Ovary (tissue), 3 donors: ENCODE data around the gene OCA2.

ENCODE experiments used
- EP300 ChIP-seq: sonication (generic); formaldehyde crosslinking; IDR thresholded peaks from one replicate; pipeline ENCODE4 v1.6.1; 2017; ENCODE audit warnings: antibody characterized with exemption
- POLR2A ChIP-seq: fragments of 450-650 bp; IDR thresholded peaks from one replicate; pipeline ENCODE4 v1.6.1; 2017; ENCODE audit warnings: antibody characterized with exemption, mild to moderate bottlenecking, moderate library complexity
- TF ChIP-seq, protein P1 (sequence below), 3 donors: fragments of 450-650 bp in 2 of 3; fragments of 200-600 bp in 1 of 3; IDR thresholded peaks; one replicate each; pipeline versions ENCODE4 v1.5.1 to v1.8.0; 2016 to 2022; ENCODE audit warnings: antibody characterized with exemption in 3 of 3, mild to moderate bottlenecking in 1 of 3
- donor health status: DM: no; HTN: no; CAD: no.

DNA sequence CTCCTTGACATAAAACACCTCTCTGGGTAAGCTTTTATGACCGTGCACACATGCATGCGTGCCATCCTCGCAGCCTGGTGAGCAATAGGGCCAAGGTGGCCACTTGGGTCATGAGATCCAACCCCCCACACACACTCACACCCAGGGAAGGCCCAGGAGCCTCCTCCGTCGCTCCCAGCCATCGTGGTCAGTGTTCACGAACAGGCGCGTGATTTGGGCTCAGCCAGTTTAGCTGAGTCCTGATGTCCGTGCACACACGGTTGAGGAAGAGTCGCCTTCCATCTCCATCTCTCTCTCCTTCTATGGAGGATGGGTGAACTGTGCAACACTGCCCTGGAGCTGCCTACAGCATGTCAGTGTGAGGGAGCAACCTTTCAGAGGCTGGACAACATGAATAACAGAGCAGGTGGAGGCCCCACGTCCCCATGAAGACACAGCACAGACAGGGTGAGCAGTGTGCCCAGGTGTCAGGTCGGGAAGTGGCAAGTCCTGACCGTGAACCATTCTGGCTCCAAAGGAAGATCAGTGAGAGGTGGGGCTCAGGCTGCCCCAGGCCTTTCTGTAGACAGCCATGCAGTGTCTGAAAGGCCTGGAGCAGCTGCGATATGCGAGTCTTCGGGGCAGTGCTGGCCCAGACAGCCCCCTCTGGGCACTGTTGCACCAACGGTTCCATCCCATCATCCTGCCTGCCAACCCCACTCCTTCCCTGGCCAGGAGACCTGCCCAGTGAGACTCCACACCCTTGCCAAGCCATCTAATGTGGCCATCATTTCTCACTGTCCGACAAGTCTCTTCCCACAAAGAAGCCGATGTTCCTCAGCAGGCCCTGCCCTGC lies 253.4 kb downstream of the OCA2 start:
- TF ChIP-seq, protein P1, sequence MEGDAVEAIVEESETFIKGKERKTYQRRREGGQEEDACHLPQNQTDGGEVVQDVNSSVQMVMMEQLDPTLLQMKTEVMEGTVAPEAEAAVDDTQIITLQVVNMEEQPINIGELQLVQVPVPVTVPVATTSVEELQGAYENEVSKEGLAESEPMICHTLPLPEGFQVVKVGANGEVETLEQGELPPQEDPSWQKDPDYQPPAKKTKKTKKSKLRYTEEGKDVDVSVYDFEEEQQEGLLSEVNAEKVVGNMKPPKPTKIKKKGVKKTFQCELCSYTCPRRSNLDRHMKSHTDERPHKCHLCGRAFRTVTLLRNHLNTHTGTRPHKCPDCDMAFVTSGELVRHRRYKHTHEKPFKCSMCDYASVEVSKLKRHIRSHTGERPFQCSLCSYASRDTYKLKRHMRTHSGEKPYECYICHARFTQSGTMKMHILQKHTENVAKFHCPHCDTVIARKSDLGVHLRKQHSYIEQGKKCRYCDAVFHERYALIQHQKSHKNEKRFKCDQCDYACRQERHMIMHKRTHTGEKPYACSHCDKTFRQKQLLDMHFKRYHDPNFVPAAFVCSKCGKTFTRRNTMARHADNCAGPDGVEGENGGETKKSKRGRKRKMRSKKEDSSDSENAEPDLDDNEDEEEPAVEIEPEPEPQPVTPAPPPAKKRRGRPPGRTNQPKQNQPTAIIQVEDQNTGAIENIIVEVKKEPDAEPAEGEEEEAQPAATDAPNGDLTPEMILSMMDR (IDR thresholded peaks at IDR 0.05): no peak
- TF ChIP-seq POLR2A (no peak), EP300 (no peak)
